Measurements from ENCODE around the gene DLK1.

GRCh38 chr14:100782516-100783320 lies 56.0 kb downstream of the DLK1 start:
- TF ChIP-seq IRF2 (CRISPR knock-in tag; IDR thresholded peaks at IDR 0.05) (no peak), AKAP8 (CRISPR knock-in tag; IDR thresholded peaks at IDR 0.05) (no peak), ZNF598 (CRISPR knock-in tag; IDR thresholded peaks at IDR 0.05; ENCODE audit: borderline replicate concordance) (no peak), ZBTB40 (IDR thresholded peaks at IDR 0.05) (no peak), ZBTB40 (CRISPR knock-in tag; IDR thresholded peaks at IDR 0.05) (no peak), SRSF4 (IDR thresholded peaks at IDR 0.05; ENCODE audit: low read depth, low read length, poor library complexity, severe bottlenecking) (no peak), U2AF1 (optimal IDR thresholded peaks at IDR 0.05; ENCODE audit: low read depth, low read length) (no peak), ZMAT3 (CRISPR knock-in tag; conservative IDR thresholded peaks at IDR 0.05) (no peak)
